BJ (cell line): ENCODE results near the gene RB1. TPM values are rescaled to one million over a fixed set of nuclear protein-coding genes. Genes with fewer than 3 reads are reported as not detected.

Experiments used
- CTCF ChIA-PET: fragments of 350-600 bp; formaldehyde crosslinking; extraction: SDS; loops from one replicate; lab custom pipeline; 2021; ENCODE audit warnings: antibody characterized with exemption, inconsistent platforms; lab: Yijun Ruan, JAX
- POLR2A ChIA-PET: fragments of 300-600 bp; sonication (Branson Sonifier 250); formaldehyde crosslinking; extraction: SDS; loops from one replicate; lab custom pipeline; 2021; ENCODE audit warnings: antibody characterized with exemption; lab: Charles Lee
- DNase-seq: peaks from one replicate; pipeline ENCODE4 v3.0.0-alpha.2; 2011; ENCODE audit warnings: low read depth
- H3K27me3 ChIP-seq: 2 replicates; pipeline ENCODE4 v1.6.0; 2011; ENCODE audit warnings: low read length; ENCODE audit not compliant: control insufficient read depth, insufficient read depth
- H3K36me3 ChIP-seq: 2 replicates; pipeline ENCODE4 v1.5.1; 2011; ENCODE audit warnings: low read length; ENCODE audit not compliant: control insufficient read depth, insufficient read depth
- H3K4me3 ChIP-seq: 2 replicates; pipeline ENCODE4 v1.5.1; 2011; ENCODE audit warnings: low read depth, mild to moderate bottlenecking, control low read depth, low read length
- CTCF ChIP-seq: IDR thresholded peaks from 2 replicates; pipeline ENCODE4 v1.5.1; 2011; ENCODE audit warnings: low read depth, mild to moderate bottlenecking, control low read depth, inconsistent platforms, low read length, moderate library complexity; ENCODE audit not compliant: insufficient read depth
- polyA plus RNA-seq: library from polyadenylated mRNA; depleted of rRNA; stranded (reverse); fragments of >200 nt; gene quantifications from 2 replicates; pipeline ENCODE4 v1.2.3, GENCODE V29; 2011

The RB1 gene
- polyA plus RNA-seq, 1 experiment, result 11.2 TPM

- ChIA-PET POLR2A (no interaction called here), CTCF (no interaction called here)
- TF ChIP-seq CTCF, result no peak
- no peak for DNase-seq
- no peaks in the 10 kb centered on the region for H3K36me3 ChIP-seq
- H3K4me3 ChIP-seq, result no peak overlapping the region
- no peaks in the 10 kb centered on the region for H3K27me3 ChIP-seq
These were observed 188.0 kb downstream of the RB1 start for GRCh38 chr13:48491423-48492095.

DNA sequence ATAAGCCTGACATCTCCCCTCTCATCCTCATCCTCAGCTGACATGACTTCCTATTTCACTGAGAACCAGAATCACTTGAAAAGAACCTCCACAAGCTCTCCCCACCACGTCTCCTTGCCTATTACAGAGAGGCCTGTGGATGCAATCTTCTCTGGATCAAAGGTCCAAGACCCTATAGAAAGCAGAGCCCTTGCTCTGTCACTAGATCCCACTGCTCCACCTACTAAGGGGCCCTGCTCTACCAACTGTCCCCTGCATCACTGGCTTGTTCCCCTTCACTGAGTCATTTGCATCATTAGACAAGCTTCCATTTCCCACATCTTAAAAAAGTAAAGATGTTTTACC lies 188.5 kb downstream of the RB1 start:
- POLR2A ChIA-PET, result no interaction called here
- Histone ChIP-seq H3K4me3 (peak overlapping the region; percentile 17), H3K27me3 (no peaks in the 10 kb centered on the region), H3K36me3 (no peaks in the 10 kb centered on the region)
- no peak for TF ChIP-seq CTCF
- no peak for DNase-seq
- CTCF ChIA-PET, result interaction anchor here (0.6 kb wide), 1 partner anchor 1578 kb away, joined by 3 read pairs; no protein-coding TSS in a partner anchor

GRCh38 chr13:48492470-48493065 lies 189.0 kb downstream of the RB1 start:
- TF ChIP-seq CTCF, result no peak
- peak; percentile 49 for DNase-seq
- H3K4me3 ChIP-seq, result peak overlapping the region; percentile 17
- ChIA-PET CTCF (interaction anchor here (0.6 kb wide), 1 partner anchor 1578 kb away, joined by 3 read pairs; no protein-coding TSS in a partner anchor), POLR2A (no interaction called here)
- H3K27me3 ChIP-seq, result no peaks in the 10 kb centered on the region
- no peaks in the 10 kb centered on the region for H3K36me3 ChIP-seq

GRCh38 chr13:48493066-48493765 lies 189.7 kb downstream of the RB1 start:
- POLR2A ChIA-PET, result no interaction called here

More at GRCh38 chr13:48493066-48493765, 189.7 kb downstream of the RB1 start:
- Histone ChIP-seq H3K27me3 (no peaks in the 10 kb centered on the region), H3K36me3 (no peaks in the 10 kb centered on the region), H3K4me3 (no peak overlapping the region)
- DNase-seq, result no peak
- CTCF ChIA-PET, result no interaction called here
- TF ChIP-seq CTCF, result no peak
